Measurements from ENCODE around the gene SLC17A9.
"Not testable (repeated sequence)": the region's sequence is repeated elsewhere in the genome, so short reads cannot be mapped to it uniquely, and the experiment has no call there.

SLC17A9 gene

GRCh38 chr20:62957136-62958117, 4.9 kb downstream of the SLC17A9 start:
- DNase-seq = no peak

- DNase-seq = no peak
Observed at GRCh38 chr20:62958388-62959100, 6.0 kb downstream of the SLC17A9 start.

DNA sequence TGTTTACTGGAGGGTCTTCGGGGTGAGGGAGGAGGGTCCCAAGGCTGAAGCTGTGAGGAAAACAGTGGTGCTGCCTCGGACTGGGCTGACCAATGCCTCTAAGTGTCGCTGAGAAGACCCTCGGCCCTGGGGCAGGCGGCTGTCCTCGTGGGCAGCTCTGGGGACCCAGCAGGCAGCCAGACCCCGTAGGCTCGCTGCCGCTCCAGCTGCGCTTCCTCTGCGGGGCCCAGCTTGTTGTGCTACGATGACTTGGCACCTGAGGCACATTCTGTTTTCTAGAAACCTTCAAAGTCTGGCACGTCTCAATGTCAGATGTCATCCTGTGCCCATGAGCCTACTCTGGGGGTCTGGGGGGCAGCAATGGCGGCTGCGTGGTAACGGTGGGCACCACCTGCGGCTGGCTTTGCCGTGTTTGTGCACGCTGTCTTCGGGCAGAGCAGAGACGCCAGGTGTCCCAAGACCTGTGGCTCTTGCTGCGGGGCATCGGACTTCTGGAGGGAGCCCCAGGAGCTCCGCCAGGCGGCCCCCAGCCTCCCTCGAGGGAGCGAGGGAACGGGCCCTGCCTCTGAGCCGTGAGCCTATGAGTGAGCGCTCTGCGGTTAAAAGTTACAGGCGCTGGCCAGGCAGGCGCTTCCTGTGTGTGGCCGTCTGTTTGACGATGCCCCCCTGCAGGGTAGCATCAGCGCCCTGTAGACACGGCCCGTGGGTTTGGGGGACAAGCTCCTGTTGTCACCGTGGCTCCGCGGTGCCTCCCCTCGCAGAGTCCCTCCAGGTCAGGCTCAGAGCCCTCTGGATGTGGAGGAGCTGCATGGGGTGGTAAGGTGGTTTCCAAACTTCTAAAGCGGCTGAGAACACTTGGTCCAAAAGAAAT, 6.8 kb downstream of the SLC17A9 start:
- DNase-seq = no peak

DNA sequence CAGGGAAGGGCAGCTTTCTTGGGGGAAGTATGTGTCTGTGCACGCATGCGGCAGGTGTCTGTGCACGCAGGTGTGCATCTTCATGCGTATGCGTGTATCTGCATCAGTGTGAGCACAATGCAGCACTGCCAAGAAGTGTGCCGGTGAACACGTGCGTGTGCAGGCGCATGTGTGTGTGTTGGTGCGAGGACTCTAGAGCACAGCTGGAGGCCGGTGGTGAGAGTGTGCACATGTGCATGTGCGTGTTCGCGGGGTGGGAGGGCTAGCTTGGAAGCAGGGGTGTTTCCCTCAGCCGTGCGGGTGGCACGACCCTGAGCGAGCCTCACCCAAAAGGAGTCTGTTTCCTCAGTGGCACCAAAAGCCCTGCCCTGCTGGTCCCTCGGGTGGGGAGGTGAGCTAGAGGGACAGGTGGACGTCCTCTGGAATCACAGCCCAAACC, 7.5 kb downstream of the SLC17A9 start:
- DNase-seq = no peak

DNA sequence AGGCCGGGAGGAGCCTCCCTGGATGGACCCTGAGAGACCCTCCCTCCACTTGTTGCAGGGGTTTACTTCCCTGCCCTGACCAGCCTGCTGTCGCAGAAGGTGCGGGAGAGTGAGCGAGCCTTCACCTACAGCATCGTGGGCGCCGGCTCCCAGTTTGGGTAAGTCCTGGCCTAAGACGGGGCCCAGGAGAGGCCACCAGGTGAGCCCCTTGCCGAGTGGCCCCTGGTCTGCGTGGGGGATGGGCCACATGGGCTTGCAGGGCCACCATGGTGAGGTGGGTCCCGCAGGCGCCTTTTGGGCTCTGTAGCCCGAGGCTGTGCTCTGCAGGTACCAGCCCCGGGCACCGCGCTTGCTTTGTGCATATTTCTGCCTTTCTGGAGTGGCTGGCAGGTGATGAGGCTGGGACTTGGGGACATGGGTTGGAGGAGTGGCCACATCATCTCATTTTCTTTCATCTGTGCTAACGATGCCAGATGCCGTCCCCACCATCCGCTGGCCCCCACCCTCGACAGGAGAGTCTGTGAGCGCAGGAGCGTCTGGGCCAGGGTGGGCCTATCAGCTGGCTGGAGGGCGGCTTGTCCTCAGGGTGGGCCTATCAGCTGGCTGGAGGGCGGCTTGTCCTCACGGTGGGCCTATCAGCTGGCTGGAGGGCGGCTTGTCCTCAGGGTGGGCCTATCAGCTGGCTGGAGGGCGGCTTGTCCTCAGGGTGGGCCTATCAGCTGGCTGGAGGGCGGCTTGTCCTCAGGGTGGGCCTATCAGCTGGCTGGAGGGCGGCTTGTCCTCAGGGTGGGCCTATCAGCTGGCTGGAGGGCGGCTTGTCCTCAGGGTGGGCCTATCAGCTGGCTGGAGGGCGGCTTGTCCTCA, 8.2 kb downstream of the SLC17A9 start:
- not testable (repeated sequence) for DNase-seq

DNA sequence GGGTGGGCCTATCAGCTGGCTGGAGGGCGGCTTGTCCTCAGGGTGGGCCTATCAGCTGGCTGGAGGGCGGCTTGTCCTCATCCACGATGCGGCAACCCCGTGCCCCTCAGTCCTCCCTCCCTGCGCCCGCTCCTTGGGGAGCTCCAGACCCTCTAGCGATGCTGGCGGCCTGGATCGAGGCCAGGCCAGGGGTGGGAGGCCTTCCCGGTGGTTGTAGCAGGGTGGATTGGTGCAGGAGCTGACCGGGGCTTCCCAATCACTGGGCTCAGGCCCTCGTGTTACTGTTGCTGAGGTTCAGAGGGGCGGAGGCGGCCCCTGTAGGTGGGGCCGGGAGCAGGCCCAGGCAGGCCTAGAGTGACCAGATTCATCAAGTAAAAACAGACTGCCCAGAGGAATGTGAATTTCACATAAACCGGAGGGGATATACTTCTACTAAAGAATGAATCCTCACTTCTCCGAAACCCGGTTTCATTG, 8.8 kb downstream of the SLC17A9 start:
- no peak for DNase-seq

GRCh38 chr20:62961799-62962198, 9.3 kb downstream of the SLC17A9 start:
- DNase-seq = no peak

DNA sequence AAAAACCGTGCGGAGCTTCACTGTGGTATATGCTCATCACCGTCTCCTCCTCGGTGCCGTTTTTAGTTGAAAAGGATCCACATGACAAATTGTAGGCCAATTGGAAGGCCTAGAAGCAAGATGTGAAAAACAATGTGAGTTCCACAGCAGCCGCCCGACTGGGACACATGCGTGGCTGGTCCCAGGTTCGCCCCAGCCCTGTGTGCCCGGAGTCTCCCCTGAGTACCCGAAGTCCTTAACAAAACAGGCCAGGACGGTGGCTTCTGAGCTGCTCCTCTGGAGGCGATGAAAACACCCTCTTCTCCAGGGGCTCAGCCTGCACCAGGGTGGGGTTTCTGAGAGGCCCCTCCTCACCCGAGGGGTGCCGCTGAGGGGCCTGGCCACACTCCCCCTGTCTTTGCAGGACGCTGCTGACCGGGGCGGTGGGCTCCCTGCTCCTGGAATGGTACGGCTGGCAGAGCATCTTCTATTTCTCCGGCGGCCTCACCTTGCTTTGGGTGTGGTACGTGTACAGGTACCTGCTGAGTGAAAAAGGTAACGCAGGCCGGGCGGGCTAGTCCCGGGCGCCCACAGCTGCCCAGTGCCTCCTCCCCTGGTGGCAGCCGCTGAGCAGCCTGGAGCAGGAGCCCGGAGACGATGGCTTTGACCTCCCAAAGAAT, 9.8 kb downstream of the SLC17A9 start:
- DNase-seq = no peak

DNA sequence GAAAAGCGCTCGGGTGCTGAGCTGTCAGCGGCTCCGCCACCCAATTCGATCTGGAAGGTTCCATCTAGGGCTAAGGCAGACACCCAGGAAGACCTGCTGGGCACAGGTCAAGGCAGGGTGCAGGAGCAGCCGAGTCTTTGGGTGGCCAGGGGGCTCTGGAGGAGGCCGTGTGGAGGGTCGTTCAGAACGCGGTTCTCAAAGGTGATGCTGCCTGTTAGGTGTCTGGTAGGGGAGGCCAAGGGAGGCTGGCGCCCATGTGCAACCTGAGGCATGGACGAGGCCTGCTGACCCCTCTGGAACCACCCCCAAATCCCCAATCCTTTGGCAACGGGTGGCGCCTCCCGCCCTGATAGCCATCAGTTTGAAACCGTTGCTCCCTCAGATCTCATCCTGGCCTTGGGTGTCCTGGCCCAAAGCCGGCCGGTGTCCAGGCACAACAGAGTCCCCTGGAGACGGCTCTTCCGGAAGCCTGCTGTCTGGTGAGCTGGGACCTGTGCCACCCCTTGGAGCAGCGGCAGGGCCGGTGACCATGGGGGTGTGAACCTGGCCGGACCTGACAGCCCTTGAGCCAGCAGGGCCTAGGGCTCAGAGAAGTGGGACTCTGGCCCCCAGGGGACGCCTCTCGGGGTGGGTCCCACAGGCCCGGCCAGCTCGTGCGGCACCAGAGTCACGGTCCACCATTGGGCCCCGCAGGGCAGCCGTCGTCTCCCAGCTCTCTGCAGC, 10.5 kb downstream of the SLC17A9 start:
- DNase-seq = no peak

DNA sequence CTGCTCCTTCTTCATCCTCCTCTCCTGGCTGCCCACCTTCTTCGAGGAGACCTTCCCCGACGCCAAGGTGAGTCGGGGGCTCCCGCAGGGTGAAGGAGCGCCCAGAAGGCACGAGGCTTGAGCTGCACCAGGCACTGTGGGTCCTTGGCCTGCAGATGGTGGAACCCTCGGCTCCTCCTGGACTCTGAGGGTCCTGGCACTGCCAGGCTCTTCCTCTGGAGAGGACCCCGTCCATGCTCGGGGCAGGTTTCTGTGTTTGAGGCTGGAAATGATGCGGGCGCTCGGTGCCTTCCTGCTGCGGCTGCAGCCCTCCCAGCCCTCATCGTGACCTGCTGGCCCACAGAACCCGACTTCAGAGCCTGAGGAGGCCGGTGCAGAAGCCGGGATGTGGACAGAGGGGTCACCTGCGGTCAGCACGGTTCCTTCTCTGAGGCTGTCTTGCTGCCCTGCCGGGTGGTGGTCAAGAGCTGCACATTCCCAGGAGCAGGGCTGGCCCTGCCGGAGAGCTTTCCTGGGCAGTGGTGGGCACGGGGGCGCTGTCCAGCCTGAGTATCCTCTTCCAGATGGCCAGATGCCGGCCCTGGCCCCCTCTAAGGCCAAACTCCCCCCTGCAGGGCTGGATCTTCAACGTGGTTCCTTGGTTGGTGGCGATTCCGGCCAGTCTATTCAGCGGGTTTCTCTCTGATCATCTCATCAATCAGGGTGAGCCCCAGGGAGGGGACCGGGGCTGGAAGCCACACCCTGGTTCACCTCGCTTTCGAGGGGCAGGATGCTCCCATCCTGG, 11.3 kb downstream of the SLC17A9 start:
- no peak for DNase-seq

DNA sequence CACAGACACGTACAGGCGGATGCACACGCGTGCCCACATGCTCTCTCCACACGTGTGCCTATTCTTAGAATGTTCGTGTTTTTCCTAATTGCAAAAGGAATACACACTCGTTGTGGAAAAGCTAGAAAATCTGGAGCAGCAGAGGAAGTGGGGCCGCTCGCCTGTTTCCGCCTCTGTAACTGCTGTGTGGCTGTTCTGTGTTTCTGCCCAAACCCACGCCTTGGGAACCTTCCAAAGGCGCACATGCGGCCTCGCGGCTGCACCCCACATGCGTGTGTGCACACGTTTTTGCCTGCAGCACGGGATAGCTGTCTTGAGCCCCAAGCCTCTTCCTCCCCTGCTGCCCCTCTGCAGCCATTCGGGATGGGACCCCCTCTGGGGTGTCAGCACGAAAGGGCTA, 12.2 kb downstream of the SLC17A9 start:
- DNase-seq = no peak

- DNase-seq = no peak
Observed at GRCh38 chr20:62965363-62965771, 12.9 kb downstream of the SLC17A9 start.

DNA sequence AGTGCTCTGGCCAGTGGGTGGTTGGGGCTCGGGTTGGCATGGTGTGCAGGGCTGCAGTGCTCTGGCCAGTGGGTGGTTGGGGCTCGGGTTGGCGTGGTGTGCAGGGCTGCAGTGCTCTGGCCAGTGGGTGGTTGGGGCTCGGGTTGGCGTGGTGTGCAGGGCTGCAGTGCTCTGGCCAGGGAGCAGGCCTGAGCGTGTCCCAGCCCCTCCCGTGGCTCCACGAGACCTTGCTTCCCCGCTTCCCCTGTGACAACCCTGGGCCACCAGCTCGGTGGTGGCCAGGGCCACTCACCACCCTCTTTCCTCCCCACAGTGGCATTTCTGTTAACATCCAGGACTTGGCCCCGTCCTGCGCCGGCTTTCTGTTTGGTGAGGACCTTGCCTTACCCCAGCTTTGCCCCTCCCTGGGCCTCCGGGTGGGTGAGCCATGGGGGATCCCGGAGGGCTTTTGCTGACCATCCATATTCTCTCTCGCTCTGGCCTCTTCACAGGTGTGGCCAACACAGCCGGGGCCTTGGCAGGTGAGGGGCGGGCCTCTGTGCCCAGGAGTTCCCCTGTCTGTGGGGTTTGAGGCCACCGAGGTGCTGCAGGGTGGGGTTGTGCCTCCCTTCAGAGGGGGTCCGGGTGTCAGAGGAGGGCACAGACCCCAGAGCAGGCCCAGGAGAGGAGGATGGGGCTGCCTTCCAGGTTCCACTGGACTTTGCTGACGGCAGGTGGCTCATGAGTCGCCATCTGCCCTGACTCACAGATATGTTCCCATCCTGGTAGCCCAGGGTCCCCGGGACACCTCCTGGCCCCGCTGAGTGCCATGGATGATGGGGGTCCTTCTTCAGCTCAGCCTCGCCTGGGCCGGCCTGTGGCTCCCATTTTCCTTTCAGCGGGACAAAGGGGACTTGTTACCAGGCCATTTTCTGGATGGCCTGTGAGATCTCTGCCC, 14.0 kb downstream of the SLC17A9 start:
- DNase-seq = no peak

GRCh38 chr20:62967149-62967501, 14.6 kb downstream of the SLC17A9 start:
- no peak for DNase-seq

DNA sequence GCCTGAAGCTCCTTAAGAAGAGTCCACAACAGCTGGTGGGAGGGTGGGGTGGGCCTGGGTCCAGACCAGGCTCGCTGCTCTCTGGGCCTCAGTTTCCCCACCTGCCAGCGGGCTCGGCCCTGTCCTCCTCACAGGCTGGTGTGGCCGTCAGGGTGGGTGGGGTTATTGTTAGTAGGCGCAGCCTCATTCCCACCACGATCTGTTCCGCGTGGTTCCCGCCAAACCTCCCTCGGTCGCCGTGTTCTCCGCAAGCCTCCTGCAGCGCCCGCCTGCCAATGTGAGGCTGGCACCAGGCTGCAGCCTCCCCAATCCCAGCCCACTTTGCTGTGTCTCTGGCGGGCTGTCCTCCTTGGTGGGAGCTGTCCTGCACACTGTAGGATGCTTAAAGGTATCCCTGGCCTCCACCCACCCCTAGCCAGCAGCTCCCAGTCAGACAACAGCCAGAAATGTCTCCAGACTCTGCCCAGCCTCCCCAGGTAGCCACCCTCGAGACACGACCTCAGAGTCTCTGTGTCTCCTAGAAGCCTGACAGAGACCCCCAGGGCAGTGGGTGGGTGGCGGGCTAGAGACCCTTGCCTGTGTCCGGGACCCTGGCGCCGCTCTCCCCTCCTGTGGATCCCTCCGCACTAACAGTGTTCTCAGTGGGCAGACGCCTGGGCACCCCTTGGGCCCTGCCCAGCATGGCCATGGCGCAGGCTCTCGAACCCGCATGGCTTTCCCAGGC, 15.3 kb downstream of the SLC17A9 start:
- DNase-seq = no peak

- no peak for DNase-seq
Observed at GRCh38 chr20:62968378-62969178, 16.1 kb downstream of the SLC17A9 start.

- no peak for DNase-seq
Observed at GRCh38 chr20:62969179-62969760, 16.8 kb downstream of the SLC17A9 start.

All from AML-193 (cell line).